ENCODE results near the gene OR2V1.

DNA sequence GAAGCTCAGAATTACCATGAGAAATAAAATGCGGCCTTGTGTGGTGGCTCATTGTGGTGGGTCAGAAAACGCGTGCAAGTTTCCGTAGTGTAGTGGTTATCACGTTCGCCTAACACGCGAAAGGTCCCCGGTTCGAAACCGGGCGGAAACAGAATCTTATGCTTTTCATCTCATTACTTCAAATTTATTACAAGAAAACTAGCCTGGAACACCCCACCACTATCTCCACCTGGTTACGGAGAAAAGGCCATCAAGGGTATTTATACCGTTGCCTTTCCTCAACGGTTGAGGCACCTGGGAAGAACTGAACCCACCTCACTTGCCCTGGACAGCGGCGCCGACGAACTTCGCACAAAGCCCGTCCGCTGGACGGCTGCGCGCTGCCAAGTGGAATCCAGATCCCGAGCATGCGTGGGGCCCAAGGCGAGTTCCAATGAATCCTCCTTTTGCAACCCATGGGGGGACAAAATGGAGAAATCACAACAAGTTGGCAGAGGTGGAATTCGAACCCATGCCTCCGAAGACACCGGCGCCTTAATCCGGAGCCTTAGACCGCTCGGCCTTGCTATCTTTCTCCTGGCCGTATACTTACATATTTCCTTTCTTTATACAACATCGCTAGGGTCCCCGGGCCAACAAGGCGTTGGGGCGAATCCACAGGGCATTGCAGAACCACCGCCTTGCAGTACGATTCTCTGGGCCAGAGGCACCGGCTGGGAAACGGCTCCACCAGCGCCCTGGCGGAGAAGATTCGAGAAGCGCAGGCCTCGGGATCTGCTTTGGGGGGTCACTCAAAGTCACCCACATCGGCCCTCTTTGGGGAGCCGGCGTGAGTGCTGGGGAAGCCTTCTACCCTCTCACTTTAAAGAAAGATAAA is 33.3 kb upstream of the OR2V1 start:
- TF ChIP-seq, protein P1, sequence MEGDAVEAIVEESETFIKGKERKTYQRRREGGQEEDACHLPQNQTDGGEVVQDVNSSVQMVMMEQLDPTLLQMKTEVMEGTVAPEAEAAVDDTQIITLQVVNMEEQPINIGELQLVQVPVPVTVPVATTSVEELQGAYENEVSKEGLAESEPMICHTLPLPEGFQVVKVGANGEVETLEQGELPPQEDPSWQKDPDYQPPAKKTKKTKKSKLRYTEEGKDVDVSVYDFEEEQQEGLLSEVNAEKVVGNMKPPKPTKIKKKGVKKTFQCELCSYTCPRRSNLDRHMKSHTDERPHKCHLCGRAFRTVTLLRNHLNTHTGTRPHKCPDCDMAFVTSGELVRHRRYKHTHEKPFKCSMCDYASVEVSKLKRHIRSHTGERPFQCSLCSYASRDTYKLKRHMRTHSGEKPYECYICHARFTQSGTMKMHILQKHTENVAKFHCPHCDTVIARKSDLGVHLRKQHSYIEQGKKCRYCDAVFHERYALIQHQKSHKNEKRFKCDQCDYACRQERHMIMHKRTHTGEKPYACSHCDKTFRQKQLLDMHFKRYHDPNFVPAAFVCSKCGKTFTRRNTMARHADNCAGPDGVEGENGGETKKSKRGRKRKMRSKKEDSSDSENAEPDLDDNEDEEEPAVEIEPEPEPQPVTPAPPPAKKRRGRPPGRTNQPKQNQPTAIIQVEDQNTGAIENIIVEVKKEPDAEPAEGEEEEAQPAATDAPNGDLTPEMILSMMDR (IDR thresholded peaks at IDR 0.05) = no peak
- TF ChIP-seq POLR2A (IDR thresholded peaks at IDR 0.05) = no peak
